HCT116 (cell line): ENCODE data around the gene PLGRKT.

Experiments
- CTCF ChIP-seq, 3 experiments: fragments of 200-600 bp in 1 of 3; sonication (generic) in 1 of 3; IDR thresholded peaks in 2 of 3; conservative IDR thresholded peaks in 1 of 3; 2 replicates each; pipeline ENCODE4 v1.5.1; 2012 to 2017; ENCODE audit warnings: low read depth in 2 of 3, low read length in 2 of 3, antibody characterized with exemption in 1 of 3, borderline replicate concordance in 1 of 3, control low read depth in 1 of 3, mild to moderate bottlenecking in 1 of 3, mixed read lengths in 1 of 3, mixed run types in 1 of 3, moderate library complexity in 1 of 3; ENCODE audit not compliant: insufficient read depth in 1 of 3
- EGR1 ChIP-seq: IDR thresholded peaks from 2 replicates; pipeline ENCODE4 v1.6.1; 2012; ENCODE audit warnings: low read depth
- ELF1 ChIP-seq: IDR thresholded peaks from 2 replicates; pipeline ENCODE4 v1.6.1; 2012; ENCODE audit warnings: low read depth, borderline replicate concordance
- SP1 ChIP-seq: IDR thresholded peaks from 2 replicates; pipeline ENCODE4 v1.6.1; 2012; ENCODE audit warnings: low read depth
- YY1 ChIP-seq: IDR thresholded peaks from 2 replicates; pipeline ENCODE4 v1.6.1; 2011; ENCODE audit warnings: low read length, low read depth, moderate library complexity, mild to moderate bottlenecking; ENCODE audit not compliant: insufficient replicate concordance; ENCODE audit errors: extremely low read depth

DNA sequence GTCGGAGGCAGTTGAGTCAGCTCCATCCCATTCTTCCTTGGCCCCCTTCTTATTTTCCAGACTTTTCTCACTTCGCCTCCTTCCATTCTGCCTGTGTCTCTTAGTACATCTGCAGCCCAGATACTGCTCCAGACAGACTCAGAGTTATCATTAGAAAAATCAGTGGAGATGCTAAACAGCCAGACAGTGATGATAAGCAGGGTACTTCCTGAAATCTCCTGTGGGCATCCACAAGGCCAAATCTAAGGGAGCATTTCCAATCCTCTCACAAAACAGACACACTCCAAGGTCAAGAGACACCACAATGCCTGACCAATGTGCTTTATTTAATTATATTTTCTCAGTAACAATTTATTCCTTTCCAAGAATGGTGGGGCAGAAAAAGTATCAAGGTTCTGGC is 83.5 kb downstream of the PLGRKT start:
- no peak for TF ChIP-seq SP1
- TF ChIP-seq YY1: no peak
- TF ChIP-seq CTCF (IDR thresholded peaks at IDR 0.05 in 2 of 3, conservative IDR thresholded peaks at IDR 0.05 in 1 of 3; ENCODE audit: borderline replicate concordance in 1 of 3, insufficient read depth in 1 of 3, low read depth in 2 of 3, low read length in 2 of 3): no peak
- no peak for TF ChIP-seq ELF1
- no peak for TF ChIP-seq EGR1
